GM10266 (cell line): ENCODE results near the gene CCDC85C.

Experiments used
- DNase-seq: peaks from one replicate; pipeline ENCODE4 v3.0.0; 2012; ENCODE audit errors: extremely low spot score
- CTCF ChIP-seq: IDR thresholded peaks from 2 replicates; pipeline ENCODE4 v1.5.1; 2012; ENCODE audit warnings: mild to moderate bottlenecking, low read depth; ENCODE audit not compliant: control insufficient read depth, insufficient read depth; ENCODE audit errors: missing control alignments

The CCDC85C gene

GRCh38 chr14:99524804-99525698 is 79.0 kb downstream of the CCDC85C start:
- DNase-seq, result no peak

GRCh38 chr14:99524091-99524661 is 79.8 kb downstream of the CCDC85C start:
- no peak for TF ChIP-seq CTCF

More at GRCh38 chr14:99524804-99525698, 79.0 kb downstream of the CCDC85C start:
- TF ChIP-seq CTCF, result peak; percentile 21

GRCh38 chr14:99523704-99524055 is 80.3 kb downstream of the CCDC85C start:
- TF ChIP-seq CTCF, result no peak
- DNase-seq, result no peak

More at GRCh38 chr14:99524091-99524661, 79.8 kb downstream of the CCDC85C start:
- DNase-seq, result no peak

- DNase-seq, result no peak
- no peak for TF ChIP-seq CTCF
These were observed 80.9 kb downstream of the CCDC85C start for GRCh38 chr14:99522934-99523703.

GRCh38 chr14:99522457-99522891 is 81.5 kb downstream of the CCDC85C start:
- TF ChIP-seq CTCF, result no peak
- no peak for DNase-seq

GRCh38 chr14:99522025-99522401 is 82.0 kb downstream of the CCDC85C start:
- DNase-seq, result no peak
- no peak for TF ChIP-seq CTCF
